ENCODE data around the gene MYMX.
"Not testable (repeated sequence)": the region's sequence is repeated elsewhere in the genome, so short reads cannot be mapped to it uniquely, and the experiment has no call there.

MYMX gene

GRCh38 chr6:44188819-44189218 lies 27.9 kb upstream of the MYMX start:
- no peak for DNase-seq

- DNase-seq, result no peak
Observed at GRCh38 chr6:44189257-44189656, 27.5 kb upstream of the MYMX start.

- DNase-seq, result no peak
Observed at GRCh38 chr6:44190715-44191114, 26.0 kb upstream of the MYMX start.

- no peak for DNase-seq
Observed at GRCh38 chr6:44192428-44193041, 24.2 kb upstream of the MYMX start.

GRCh38 chr6:44193307-44193910 lies 23.3 kb upstream of the MYMX start:
- DNase-seq, result no peak

- no peak for DNase-seq
Observed at GRCh38 chr6:44194326-44194725, 22.4 kb upstream of the MYMX start.

GRCh38 chr6:44196351-44196750 lies 20.4 kb upstream of the MYMX start:
- not testable (repeated sequence) for DNase-seq

- DNase-seq, result no peak
Observed at GRCh38 chr6:44198684-44199083, 18.0 kb upstream of the MYMX start.

GRCh38 chr6:44199883-44200282 lies 16.8 kb upstream of the MYMX start:
- no peak for DNase-seq

- no peak for DNase-seq
Observed at GRCh38 chr6:44201200-44201599, 15.5 kb upstream of the MYMX start.

- DNase-seq, result no peak
Observed at GRCh38 chr6:44201638-44202303, 15.0 kb upstream of the MYMX start.

GRCh38 chr6:44202332-44202971 lies 14.3 kb upstream of the MYMX start:
- no peak for DNase-seq

GRCh38 chr6:44202972-44203750 lies 13.6 kb upstream of the MYMX start:
- no peak for DNase-seq

GRCh38 chr6:44203955-44204354 lies 12.8 kb upstream of the MYMX start:
- no peak for DNase-seq

GRCh38 chr6:44207966-44208365 lies 8.8 kb upstream of the MYMX start:
- DNase-seq, result no peak

- DNase-seq, result no peak
Observed at GRCh38 chr6:44211284-44211683, 5.4 kb upstream of the MYMX start.

- no peak for DNase-seq
Observed at GRCh38 chr6:44214307-44214706, 2.4 kb upstream of the MYMX start.

GRCh38 chr6:44217332-44218143 lies 812 bp downstream of the MYMX start:
- no peak for DNase-seq

GRCh38 chr6:44219053-44219814 lies 2.5 kb downstream of the MYMX start:
- DNase-seq, result peak; percentile 9

GRCh38 chr6:44219815-44220784 lies 3.4 kb downstream of the MYMX start:
- DNase-seq, result no peak
